ENCODE results near the gene HS3ST5. TPM values are rescaled to one million over a fixed set of nuclear protein-coding genes. Genes with fewer than 3 reads are reported as not detected.
A peak's percentile ranks its signal among the peaks of the same experiment; 100 is the strongest.

The HS3ST5 gene, protein sequence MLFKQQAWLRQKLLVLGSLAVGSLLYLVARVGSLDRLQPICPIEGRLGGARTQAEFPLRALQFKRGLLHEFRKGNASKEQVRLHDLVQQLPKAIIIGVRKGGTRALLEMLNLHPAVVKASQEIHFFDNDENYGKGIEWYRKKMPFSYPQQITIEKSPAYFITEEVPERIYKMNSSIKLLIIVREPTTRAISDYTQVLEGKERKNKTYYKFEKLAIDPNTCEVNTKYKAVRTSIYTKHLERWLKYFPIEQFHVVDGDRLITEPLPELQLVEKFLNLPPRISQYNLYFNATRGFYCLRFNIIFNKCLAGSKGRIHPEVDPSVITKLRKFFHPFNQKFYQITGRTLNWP
- polyA plus RNA-seq (2012; ENCODE audit: insufficient read length, low read depth): 2.4 TPM

DNA sequence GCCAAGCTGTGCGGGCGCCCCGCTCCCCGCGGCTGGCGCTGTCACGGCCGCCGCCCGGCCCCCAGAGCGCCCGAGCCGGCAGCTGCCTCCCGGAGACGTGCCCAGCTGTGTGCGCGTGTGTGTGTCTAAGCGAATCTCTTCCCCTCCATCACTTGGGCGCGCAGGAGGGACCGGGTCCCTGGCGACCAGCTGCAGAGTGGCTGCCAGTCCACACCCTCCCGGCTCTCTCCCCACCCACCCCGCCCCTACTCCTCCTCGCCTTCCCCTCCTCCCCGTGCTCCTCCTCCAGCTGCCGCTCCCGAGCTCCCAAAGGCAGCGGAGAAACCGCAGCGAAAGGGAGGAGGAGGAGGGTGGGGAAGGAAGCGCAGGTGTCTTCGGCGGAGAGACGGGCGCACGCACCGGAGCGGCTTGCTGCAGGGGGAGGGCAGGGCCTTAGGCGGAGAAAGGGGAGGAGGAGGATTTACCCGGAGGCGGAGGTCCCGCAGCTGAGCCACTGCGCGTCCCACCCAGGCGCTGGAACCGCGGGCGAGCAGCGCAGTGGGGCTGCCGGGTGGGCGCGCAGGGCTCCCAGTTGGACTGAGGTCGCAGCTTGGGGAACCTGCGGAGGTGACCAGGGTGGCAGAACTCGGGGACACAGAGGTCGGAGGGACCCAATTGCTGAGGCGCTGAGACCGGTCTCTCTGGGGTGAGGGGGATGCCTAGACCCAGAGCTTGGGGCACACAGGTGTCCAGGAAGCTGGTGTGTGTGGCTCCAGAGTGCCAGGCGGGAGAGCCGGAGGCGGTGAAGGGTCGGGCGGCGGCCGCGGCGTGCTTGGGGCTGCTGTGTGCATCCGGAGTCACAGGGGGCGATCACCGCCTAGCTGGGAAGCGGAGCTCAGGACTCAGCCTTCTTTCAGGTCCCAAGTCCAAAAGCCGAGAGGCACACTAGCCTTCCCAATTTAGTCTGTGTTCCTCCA lies at the start of gene HS3ST5:
Gene HS3ST5 (minus strand): TSS at position 198 of the 956 bp plus-strand sequence. CDS start 280,178 bp downstream, outside the sequence.
- no peak for TF ChIP-seq TAF1 (IDR thresholded peaks at IDR 0.05; ENCODE audit: borderline replicate concordance, insufficient read depth, low read length)
- TF ChIP-seq SIN3A (IDR thresholded peaks at IDR 0.05; ENCODE audit: borderline replicate concordance, insufficient read depth, low read length): peak; percentile 7; the same call in 1 of the 2 replicates

DNA sequence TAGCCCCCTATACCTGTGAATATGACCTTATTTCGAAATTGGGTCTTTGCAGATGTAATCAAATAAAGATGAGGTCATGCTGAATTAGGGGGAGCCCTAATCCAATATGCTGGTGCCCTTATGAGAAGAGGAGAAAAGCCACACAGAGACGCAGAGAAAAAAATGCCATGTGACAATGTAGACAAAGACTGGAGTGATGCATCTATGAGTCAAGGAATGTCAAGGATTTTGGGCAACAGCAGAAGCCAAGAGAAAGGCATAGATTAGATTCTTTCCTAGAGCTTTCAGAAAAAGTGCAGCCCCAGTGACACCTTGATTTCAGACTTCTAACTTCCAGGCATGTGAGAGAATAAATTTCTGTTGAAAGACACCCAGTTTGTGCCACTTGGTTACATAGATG lies 47.4 kb upstream of the HS3ST5 start:
- TF ChIP-seq POLR2AphosphoS5 (IDR thresholded peaks at IDR 0.05; ENCODE audit: low read depth, low read length): no peak
- TF ChIP-seq, protein P1, sequence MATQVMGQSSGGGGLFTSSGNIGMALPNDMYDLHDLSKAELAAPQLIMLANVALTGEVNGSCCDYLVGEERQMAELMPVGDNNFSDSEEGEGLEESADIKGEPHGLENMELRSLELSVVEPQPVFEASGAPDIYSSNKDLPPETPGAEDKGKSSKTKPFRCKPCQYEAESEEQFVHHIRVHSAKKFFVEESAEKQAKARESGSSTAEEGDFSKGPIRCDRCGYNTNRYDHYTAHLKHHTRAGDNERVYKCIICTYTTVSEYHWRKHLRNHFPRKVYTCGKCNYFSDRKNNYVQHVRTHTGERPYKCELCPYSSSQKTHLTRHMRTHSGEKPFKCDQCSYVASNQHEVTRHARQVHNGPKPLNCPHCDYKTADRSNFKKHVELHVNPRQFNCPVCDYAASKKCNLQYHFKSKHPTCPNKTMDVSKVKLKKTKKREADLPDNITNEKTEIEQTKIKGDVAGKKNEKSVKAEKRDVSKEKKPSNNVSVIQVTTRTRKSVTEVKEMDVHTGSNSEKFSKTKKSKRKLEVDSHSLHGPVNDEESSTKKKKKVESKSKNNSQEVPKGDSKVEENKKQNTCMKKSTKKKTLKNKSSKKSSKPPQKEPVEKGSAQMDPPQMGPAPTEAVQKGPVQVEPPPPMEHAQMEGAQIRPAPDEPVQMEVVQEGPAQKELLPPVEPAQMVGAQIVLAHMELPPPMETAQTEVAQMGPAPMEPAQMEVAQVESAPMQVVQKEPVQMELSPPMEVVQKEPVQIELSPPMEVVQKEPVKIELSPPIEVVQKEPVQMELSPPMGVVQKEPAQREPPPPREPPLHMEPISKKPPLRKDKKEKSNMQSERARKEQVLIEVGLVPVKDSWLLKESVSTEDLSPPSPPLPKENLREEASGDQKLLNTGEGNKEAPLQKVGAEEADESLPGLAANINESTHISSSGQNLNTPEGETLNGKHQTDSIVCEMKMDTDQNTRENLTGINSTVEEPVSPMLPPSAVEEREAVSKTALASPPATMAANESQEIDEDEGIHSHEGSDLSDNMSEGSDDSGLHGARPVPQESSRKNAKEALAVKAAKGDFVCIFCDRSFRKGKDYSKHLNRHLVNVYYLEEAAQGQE (IDR thresholded peaks at IDR 0.05; ENCODE audit: insufficient read depth in 1 of 2, low read depth in 2 of 2, low read length in 2 of 2): no peak
- TF ChIP-seq TAF1 (IDR thresholded peaks at IDR 0.05; ENCODE audit: borderline replicate concordance, insufficient read depth, low read length): no peak
- no peak for TF ChIP-seq SIN3A (IDR thresholded peaks at IDR 0.05; ENCODE audit: borderline replicate concordance, insufficient read depth, low read length)
- TF ChIP-seq FOXP2 (optimal IDR thresholded peaks at IDR 0.05; ENCODE audit: borderline replicate concordance, extremely low read depth, extremely low read length, insufficient read depth): no peak

DNA sequence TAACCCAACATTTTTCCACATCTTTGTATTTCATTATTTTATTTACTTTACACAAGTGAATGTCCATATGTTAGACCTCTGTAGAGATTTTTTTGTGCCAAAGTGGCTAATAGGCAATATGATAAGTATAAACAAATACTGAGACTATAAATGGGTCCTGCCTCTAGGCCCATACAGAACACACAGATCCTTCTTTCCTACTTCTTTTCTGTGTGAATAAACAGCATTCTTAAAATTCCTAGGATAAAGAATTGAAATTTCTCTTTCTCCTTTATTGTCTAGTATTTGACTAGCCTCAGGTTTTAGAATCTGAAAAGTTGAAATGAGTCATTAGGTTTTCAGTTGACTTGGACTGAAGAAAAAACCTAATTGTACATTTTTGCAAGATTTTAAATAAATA lies 46.3 kb upstream of the HS3ST5 start:
- TF ChIP-seq FOXP2 (optimal IDR thresholded peaks at IDR 0.05; ENCODE audit: borderline replicate concordance, extremely low read depth, extremely low read length, insufficient read depth) (no peak), SIN3A (IDR thresholded peaks at IDR 0.05; ENCODE audit: borderline replicate concordance, insufficient read depth, low read length) (no peak)

DNA sequence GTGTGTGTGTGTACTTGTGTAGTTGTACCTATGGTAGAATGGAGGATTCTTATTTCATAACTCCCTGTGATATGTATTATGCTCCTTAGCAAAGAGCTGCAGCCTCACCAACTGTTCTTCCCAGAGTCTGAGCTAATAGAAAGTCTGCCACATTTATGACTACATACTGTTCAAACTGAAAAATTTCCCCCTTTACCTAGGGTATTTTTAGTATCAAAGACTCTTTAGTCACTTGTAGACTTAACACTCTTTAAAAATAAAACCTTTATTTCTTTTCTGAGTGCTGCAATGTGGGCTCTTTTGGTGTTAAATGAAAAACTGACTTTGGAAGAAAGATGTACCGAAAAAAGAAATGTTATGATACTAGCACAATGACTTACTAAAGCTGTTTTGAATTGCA lies 39.6 kb upstream of the HS3ST5 start:
- TF ChIP-seq, protein P1 (IDR thresholded peaks at IDR 0.05; ENCODE audit: insufficient read depth in 1 of 2, low read depth in 2 of 2, low read length in 2 of 2): no peak
- no peak for TF ChIP-seq POLR2AphosphoS5 (IDR thresholded peaks at IDR 0.05; ENCODE audit: low read depth, low read length)

DNA sequence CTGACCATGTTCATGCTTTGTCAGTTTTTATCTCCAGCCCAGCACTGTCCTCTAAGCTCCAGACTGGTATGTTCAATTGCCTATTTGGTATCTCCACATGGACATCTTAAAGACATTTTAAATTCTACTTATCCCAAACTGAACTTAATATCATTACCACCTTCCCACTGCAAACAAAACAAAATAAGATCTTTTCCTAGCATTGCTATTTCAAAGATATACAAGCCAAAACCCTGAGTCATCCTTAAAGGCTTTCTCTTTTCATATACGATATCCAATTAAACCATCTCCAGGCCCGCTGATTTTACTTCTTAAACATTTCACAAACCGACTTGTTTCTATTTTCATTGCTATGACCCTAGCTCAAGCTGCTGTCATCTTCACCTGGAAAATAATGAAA lies 35.1 kb upstream of the HS3ST5 start:
- TF ChIP-seq POLR2AphosphoS5 (IDR thresholded peaks at IDR 0.05; ENCODE audit: low read depth, low read length) (no peak), SIN3A (IDR thresholded peaks at IDR 0.05; ENCODE audit: borderline replicate concordance, insufficient read depth, low read length) (no peak), TAF1 (IDR thresholded peaks at IDR 0.05; ENCODE audit: borderline replicate concordance, insufficient read depth, low read length) (no peak), FOXP2 (optimal IDR thresholded peaks at IDR 0.05; ENCODE audit: borderline replicate concordance, extremely low read depth, extremely low read length, insufficient read depth) (no peak)
- TF ChIP-seq, protein P1 (IDR thresholded peaks at IDR 0.05; ENCODE audit: insufficient read depth in 1 of 2, low read depth in 2 of 2, low read length in 2 of 2): no peak

All from PFSK-1 (cell line).